Trophoblast cell (in vitro differentiated cells and primary cell): ENCODE measurements around the gene TSEN54.

Experiments
- DNase-seq, 2 donors: peaks; one replicate each; pipeline ENCODE4 v3.0.0-alpha.2; 2016
- H2AFZ ChIP-seq: 2 replicates; pipeline ENCODE4 v1.6.1; 2013; ENCODE audit warnings: low read length, moderate library complexity, mild to moderate bottlenecking; ENCODE audit not compliant: insufficient read depth, poor library complexity
- H2AK5ac ChIP-seq: 2 replicates; pipeline ENCODE4 v1.6.1; 2013; ENCODE audit warnings: mild to moderate bottlenecking, low read length
- H2BK120ac ChIP-seq: 2 replicates; pipeline ENCODE4 v1.6.1; 2013; ENCODE audit warnings: low read length, mild to moderate bottlenecking, moderate library complexity; ENCODE audit not compliant: insufficient read depth, poor library complexity
- H2BK12ac ChIP-seq: 2 replicates; pipeline ENCODE4 v1.6.1; 2013; ENCODE audit warnings: mild to moderate bottlenecking, low read length, moderate library complexity
- H2BK5ac ChIP-seq: 2 replicates; pipeline ENCODE4 v1.6.1; 2013; ENCODE audit warnings: low read length, low read depth, moderate library complexity, mild to moderate bottlenecking; ENCODE audit not compliant: poor library complexity
- H3K14ac ChIP-seq: 2 replicates; pipeline ENCODE4 v1.6.1; 2013; ENCODE audit warnings: mild to moderate bottlenecking, low read length
- H3K18ac ChIP-seq: 2 replicates; pipeline ENCODE4 v1.6.1; 2013; ENCODE audit warnings: mild to moderate bottlenecking, low read length
- H3K23ac ChIP-seq: 2 replicates; pipeline ENCODE4 v1.6.1; 2013; ENCODE audit warnings: low read length
- H3K27ac ChIP-seq: 2 replicates; pipeline ENCODE4 v1.5.1; 2013; ENCODE audit warnings: low read depth, mild to moderate bottlenecking, inconsistent platforms, low read length, moderate library complexity
- H3K27me3 ChIP-seq: 2 replicates; pipeline ENCODE4 v1.6.1; 2013; ENCODE audit warnings: inconsistent platforms, mild to moderate bottlenecking, low read length, moderate library complexity; ENCODE audit not compliant: insufficient read depth
- H3K36me3 ChIP-seq, 2 experiments: 1 replicate in 1 of 2; 2 replicates in 1 of 2; pipeline ENCODE4 v1.6.1; 2013; ENCODE audit warnings: low read length in 2 of 2, mild to moderate bottlenecking in 2 of 2, moderate library complexity in 1 of 2; ENCODE audit not compliant: insufficient read depth in 2 of 2, control insufficient read depth in 1 of 2
- H3K4ac ChIP-seq: 2 replicates; pipeline ENCODE4 v1.6.1; 2013; ENCODE audit warnings: low read depth, mild to moderate bottlenecking, low read length, moderate library complexity
- H3K4me1 ChIP-seq, 2 experiments: 1 replicate in 1 of 2; 2 replicates in 1 of 2; pipeline ENCODE4 v1.6.1; 2013; ENCODE audit warnings: low read length in 2 of 2, mild to moderate bottlenecking in 2 of 2, moderate library complexity in 1 of 2; ENCODE audit not compliant: insufficient read depth in 2 of 2, control insufficient read depth in 1 of 2
- H3K4me2 ChIP-seq: 2 replicates; pipeline ENCODE4 v1.6.1; 2013; ENCODE audit warnings: inconsistent platforms, mild to moderate bottlenecking, low read length, moderate library complexity
- H3K4me3 ChIP-seq: 2 replicates; pipeline ENCODE4 v1.5.1; 2013; ENCODE audit warnings: mild to moderate bottlenecking, low read depth, low read length, inconsistent platforms
- H3K79me1 ChIP-seq: one replicate; pipeline ENCODE4 v1.6.1; 2013; ENCODE audit warnings: low read length
- H3K79me2 ChIP-seq: 2 replicates; pipeline ENCODE4 v1.6.1; 2013; ENCODE audit warnings: low read length, mild to moderate bottlenecking; ENCODE audit not compliant: control insufficient read depth, insufficient read depth, poor library complexity
- H3K9ac ChIP-seq: 2 replicates; pipeline ENCODE4 v1.6.1; 2013; ENCODE audit warnings: mild to moderate bottlenecking, low read length
- H3K9me3 ChIP-seq: 2 replicates; pipeline ENCODE4 v1.6.1; 2013; ENCODE audit warnings: low read depth, mild to moderate bottlenecking, control low read depth, inconsistent platforms, low read length; ENCODE audit not compliant: insufficient read depth
- H4K12ac ChIP-seq: 2 replicates; pipeline ENCODE4 v1.6.1; 2013; ENCODE audit warnings: low read depth, mild to moderate bottlenecking, low read length, moderate library complexity
- H4K8ac ChIP-seq: 2 replicates; pipeline ENCODE4 v1.6.1; 2013; ENCODE audit warnings: low read depth, mild to moderate bottlenecking, low read length, moderate library complexity
- H4K91ac ChIP-seq: one replicate; pipeline ENCODE4 v1.6.1; 2013; ENCODE audit warnings: low read depth, mild to moderate bottlenecking, low read length, moderate library complexity
- WGBS: extraction: QIAGEN DNeasy Blood & Tissue Kit; methylation state at CpG from one replicate; pipeline ENCODE4 v1.1.7; 2013; ENCODE audit warnings: missing lambda C conversion rate; ENCODE audit not compliant: insufficient read length, insufficient coverage; ENCODE audit errors: extremely low coverage; 5-methylcytosine and 5-hydroxymethylcytosine counted together

TSEN54 gene

DNA sequence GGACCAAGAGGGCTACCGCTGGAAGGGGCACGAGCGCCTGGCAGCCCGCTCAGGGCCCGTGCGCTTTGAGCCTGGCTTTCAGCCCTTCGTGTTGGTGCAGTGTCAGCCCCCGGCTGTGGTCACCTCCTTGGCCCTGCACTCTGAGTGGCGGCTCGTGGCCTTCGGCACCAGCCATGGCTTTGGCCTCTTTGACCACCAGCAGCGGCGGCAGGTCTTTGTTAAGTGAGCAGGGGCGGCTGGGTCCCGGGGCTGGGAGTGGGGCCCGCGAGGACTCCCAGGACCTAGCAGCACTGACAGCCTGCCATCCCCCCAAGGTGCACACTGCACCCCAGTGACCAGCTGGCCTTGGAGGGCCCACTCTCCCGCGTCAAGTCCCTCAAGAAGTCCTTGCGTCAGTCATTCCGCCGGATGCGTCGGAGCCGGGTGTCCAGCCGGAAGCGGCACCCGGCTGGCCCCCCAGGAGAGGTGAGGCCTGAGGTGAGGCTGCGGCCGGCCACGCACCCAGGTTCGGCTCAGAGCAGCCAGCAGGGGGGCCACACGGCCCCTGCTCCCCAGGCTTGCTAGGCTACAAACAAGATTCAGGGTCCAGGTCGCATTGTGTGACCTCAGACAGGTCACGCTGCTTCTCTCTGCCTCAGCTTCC is 53.8 kb downstream of the TSEN54 start:
- peaks cover 5 to 8% of the 10 kb centered on the region in 2 experiments for H3K4me1 ChIP-seq
- no peak overlapping the region for H3K4ac ChIP-seq
- no peaks in the 10 kb centered on the region for H3K79me2 ChIP-seq
- H3K4me3 ChIP-seq: no peak overlapping the region
- H2AK5ac ChIP-seq: no peak overlapping the region
- H3K27me3 ChIP-seq: no peaks in the 10 kb centered on the region
- no peak overlapping the region for H3K27ac ChIP-seq
- no peak for DNase-seq
- WGBS: no CpG with 5 or more reads among the region's 35 CpGs
- H3K9me3 ChIP-seq: no peaks in the 10 kb centered on the region
- H2BK12ac ChIP-seq: no peak overlapping the region
- H3K9ac ChIP-seq: no peak overlapping the region
- no peak overlapping the region for H4K91ac ChIP-seq
- H4K8ac ChIP-seq: no peak overlapping the region
- H3K79me1 ChIP-seq: no peaks in the 10 kb centered on the region
- no peak overlapping the region for H2AFZ ChIP-seq
- H3K4me2 ChIP-seq: no peak overlapping the region
- peaks cover 45 to 60% of the 10 kb centered on the region in 2 experiments for H3K36me3 ChIP-seq
- no peak overlapping the region for H2BK5ac ChIP-seq
- no peak overlapping the region for H3K18ac ChIP-seq
- H3K23ac ChIP-seq: no peak overlapping the region
- H2BK120ac ChIP-seq: no peak overlapping the region
- H4K12ac ChIP-seq: no peak overlapping the region
- H3K14ac ChIP-seq: no peak overlapping the region

DNA sequence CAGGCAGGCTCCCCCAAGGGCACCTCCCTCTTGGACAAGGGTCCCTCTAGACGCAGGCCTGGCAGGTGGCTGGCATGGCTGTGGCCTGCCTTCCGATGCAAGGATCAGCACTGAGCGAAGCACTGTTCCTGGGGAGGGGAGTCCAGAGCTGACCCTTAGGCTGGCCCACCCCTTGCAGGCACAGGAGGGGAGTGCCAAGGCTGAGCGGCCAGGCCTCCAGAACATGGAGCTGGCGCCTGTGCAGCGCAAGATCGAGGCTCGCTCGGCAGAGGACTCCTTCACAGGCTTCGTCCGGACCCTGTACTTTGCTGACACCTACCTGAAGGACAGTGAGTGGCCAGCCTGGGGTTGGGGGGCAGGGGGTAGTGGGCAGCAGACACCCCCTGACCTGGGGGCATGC is 54.4 kb downstream of the TSEN54 start:
- Histone ChIP-seq H3K18ac (no peak overlapping the region), H2BK12ac (no peak overlapping the region), H3K79me1 (no peaks in the 10 kb centered on the region), H3K23ac (no peak overlapping the region), H3K4me3 (no peak overlapping the region), H4K8ac (no peak overlapping the region), H3K79me2 (no peaks in the 10 kb centered on the region), H4K91ac (no peak overlapping the region), H3K9me3 (no peaks in the 10 kb centered on the region), H3K27ac (no peak overlapping the region), H3K36me3 (peaks cover 45 to 55% of the 10 kb centered on the region in 2 experiments), H3K4me1 (peaks cover 0 to 4% of the 10 kb centered on the region in 2 experiments), H4K12ac (no peak overlapping the region), H3K4me2 (no peak overlapping the region), H2AK5ac (no peak overlapping the region), H3K14ac (no peak overlapping the region), H2BK5ac (no peak overlapping the region), H2BK120ac (no peak overlapping the region), H3K4ac (no peak overlapping the region), H3K27me3 (no peaks in the 10 kb centered on the region), H2AFZ (no peak overlapping the region), H3K9ac (no peak overlapping the region)
- no CpG with 5 or more reads among the region's 11 CpGs for WGBS
- DNase-seq: no peak

DNA sequence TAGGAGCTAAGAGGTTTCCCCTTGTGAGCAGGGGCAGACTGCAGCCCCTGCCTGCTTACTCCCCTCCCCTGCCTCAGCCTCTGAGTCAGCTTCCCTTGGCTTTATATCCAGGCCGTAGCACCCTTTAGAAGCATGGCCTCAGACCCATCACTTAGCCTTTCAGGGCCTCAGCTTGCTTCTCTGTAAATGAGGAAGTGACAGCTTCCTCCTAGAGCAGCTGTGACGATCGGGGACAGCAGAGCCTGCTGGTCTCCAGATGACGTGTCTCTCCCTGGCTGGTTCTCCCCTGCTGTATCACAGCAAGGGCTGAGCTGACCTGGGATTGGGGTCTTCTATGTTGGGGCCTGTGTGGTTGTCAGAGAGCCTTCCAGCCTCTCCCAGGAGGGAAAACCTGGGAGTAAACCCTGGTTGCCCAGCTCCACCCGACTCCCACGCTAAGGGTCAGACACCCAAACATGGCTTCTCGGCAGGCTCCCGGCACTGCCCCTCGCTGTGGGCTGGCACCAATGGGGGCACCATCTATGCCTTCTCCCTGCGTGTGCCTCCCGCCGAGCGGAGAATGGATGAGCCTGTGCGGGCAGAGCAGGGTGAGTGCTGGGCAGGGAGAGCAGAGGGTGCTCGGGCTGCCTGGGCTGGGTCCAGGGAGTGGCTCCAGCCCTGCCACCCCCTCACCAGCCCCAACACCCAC is 55.0 kb downstream of the TSEN54 start:
- Histone ChIP-seq H4K8ac (no peak overlapping the region), H3K4ac (no peak overlapping the region), H4K91ac (no peak overlapping the region), H3K18ac (no peak overlapping the region), H2AK5ac (no peak overlapping the region), H3K9me3 (no peaks in the 10 kb centered on the region), H3K23ac (no peak overlapping the region), H3K4me1 (peaks cover 0 to 4% of the 10 kb centered on the region in 2 experiments), H4K12ac (no peak overlapping the region), H3K79me1 (no peaks in the 10 kb centered on the region), H3K36me3 (peaks cover 41 to 50% of the 10 kb centered on the region in 2 experiments), H3K14ac (no peak overlapping the region), H3K27me3 (no peaks in the 10 kb centered on the region), H2BK5ac (no peak overlapping the region), H3K27ac (no peak overlapping the region), H3K4me3 (no peak overlapping the region), H3K79me2 (no peaks in the 10 kb centered on the region), H3K9ac (no peak overlapping the region), H2AFZ (no peak overlapping the region), H2BK120ac (no peak overlapping the region), H2BK12ac (no peak overlapping the region), H3K4me2 (no peak overlapping the region)
- no CpG with 5 or more reads among the region's 15 CpGs for WGBS
- DNase-seq: peak in 1 of 2 donors; percentile 20

DNA sequence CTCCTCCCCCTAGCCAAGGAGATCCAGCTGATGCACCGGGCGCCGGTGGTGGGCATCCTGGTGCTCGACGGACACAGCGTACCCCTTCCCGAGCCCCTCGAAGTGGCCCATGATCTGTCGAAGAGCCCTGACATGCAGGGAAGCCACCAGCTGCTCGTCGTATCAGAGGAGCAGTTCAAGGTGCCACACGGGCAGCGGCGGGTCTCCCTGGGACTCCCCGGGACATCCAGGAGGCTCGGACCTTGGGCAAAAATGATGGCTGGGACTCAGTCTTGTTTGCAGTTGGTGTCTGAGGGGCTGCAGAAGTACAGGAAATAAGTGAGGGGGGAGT is 55.5 kb downstream of the TSEN54 start:
- H2AK5ac ChIP-seq: no peak overlapping the region
- H3K4me1 ChIP-seq: peaks cover 0 to 4% of the 10 kb centered on the region in 2 experiments
- H3K23ac ChIP-seq: no peak overlapping the region
- no peak overlapping the region for H3K27ac ChIP-seq
- H3K18ac ChIP-seq: no peak overlapping the region
- H4K91ac ChIP-seq: no peak overlapping the region
- no peak overlapping the region for H3K9ac ChIP-seq
- no peak overlapping the region for H3K4me3 ChIP-seq
- no peaks in the 10 kb centered on the region for H3K79me1 ChIP-seq
- no peak overlapping the region for H2BK5ac ChIP-seq
- H2BK120ac ChIP-seq: no peak overlapping the region
- no peak overlapping the region for H3K4me2 ChIP-seq
- no peaks in the 10 kb centered on the region for H3K79me2 ChIP-seq
- no peak overlapping the region for H2BK12ac ChIP-seq
- no peak overlapping the region for H3K14ac ChIP-seq
- H4K12ac ChIP-seq: no peak overlapping the region
- H3K4ac ChIP-seq: no peak overlapping the region
- no peak overlapping the region for H4K8ac ChIP-seq
- DNase-seq: no peak
- no CpG with 5 or more reads among the region's 16 CpGs for WGBS
- H3K36me3 ChIP-seq: peaks cover 37 to 46% of the 10 kb centered on the region in 2 experiments
- no peaks in the 10 kb centered on the region for H3K9me3 ChIP-seq
- no peak overlapping the region for H2AFZ ChIP-seq
- H3K27me3 ChIP-seq: no peaks in the 10 kb centered on the region
